Measurements from ENCODE around the gene POPDC2.
A peak's percentile ranks its signal among the peaks of the same experiment; 100 is the strongest.
"Not testable (repeated sequence)": the region's sequence is repeated elsewhere in the genome, so short reads cannot be mapped to it uniquely, and the experiment has no call there.

POPDC2 gene, protein sequence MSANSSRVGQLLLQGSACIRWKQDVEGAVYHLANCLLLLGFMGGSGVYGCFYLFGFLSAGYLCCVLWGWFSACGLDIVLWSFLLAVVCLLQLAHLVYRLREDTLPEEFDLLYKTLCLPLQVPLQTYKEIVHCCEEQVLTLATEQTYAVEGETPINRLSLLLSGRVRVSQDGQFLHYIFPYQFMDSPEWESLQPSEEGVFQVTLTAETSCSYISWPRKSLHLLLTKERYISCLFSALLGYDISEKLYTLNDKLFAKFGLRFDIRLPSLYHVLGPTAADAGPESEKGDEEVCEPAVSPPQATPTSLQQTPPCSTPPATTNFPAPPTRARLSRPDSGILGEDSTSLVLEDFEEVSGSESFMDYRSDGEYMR

DNA sequence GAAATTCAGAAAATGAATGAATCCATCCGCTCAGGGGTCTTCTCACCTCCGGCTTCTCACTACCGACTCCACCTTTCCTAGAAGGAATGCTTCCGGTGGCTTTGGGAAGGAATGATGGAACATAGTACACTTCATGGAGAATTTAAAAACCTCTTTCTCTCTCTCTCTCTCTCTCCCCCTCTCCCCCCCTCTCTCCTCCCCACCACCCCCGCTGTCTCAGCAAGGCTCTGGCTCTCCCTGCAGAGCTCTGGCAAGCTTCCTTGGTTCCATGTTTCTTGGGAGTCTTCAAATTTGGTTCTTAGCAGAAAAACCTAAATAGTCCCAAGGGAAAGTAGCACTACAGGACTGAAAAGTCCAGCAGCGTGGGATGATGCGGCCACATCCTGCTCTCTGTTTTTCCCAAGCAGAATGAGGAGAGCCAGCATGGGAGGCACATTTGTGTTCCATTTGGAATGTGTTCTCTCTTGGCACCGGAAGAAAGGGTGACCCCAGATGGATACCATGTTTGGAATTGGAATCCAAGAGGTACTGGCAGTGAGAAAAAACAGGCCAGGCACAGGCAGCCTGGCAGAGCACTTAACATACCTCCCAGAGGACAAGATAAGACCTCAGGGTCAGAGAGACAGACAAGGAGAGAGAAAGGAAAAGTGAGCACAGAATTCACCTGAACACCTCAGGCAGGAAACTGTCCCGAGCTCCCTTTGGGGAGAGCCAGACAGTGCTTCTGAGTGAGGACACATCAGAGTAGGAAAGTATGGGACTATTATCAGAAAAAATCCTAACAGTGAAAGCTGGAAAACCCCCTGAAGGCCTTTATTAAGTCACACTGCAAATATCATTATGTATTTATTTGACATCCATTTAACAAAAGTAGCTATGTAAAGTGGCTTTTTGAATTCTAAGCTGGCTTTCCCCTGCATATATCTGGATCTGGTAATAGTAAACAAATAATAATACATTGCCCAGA, at the start of gene POPDC2:
Gene POPDC2, minus strand, starts transcription at position 116 of the 967 bp plus-strand sequence. CDS start 166 bp downstream, outside the sequence.
- no peak for DNase-seq

DNA sequence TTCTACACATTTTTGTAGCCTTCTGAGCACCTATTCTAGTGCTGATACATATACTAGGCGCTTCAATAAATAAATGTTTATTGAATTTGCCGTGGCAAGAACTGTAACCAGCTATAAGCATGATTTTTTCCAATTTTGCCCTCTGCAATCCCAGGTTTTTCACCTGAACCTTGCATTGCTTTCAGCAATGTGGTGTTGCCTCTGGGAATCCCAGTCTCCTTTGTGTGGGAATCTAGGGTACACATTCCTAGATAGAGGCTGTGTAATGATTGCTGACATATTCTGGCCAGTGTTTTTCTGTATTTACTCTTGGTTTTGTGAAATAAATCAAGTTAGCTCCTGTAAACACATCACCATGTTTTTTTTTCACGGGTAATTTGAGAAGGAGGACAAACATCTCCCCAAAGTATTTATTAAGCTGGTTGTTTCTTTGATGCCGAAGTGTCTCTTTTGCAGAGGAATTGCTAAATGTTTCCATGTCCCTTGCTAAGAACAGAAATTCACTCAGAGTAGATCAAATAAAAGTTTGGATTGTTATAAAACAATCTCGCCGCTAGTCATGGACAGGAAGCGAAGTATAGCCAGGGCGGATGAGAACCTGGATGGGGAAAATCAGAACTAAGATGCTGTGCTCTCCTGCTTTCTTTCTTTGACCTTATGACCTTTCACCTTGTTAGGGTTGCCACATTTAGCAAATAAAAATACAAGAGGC, 43.6 kb upstream of the POPDC2 start:
- no peak for DNase-seq

DNA sequence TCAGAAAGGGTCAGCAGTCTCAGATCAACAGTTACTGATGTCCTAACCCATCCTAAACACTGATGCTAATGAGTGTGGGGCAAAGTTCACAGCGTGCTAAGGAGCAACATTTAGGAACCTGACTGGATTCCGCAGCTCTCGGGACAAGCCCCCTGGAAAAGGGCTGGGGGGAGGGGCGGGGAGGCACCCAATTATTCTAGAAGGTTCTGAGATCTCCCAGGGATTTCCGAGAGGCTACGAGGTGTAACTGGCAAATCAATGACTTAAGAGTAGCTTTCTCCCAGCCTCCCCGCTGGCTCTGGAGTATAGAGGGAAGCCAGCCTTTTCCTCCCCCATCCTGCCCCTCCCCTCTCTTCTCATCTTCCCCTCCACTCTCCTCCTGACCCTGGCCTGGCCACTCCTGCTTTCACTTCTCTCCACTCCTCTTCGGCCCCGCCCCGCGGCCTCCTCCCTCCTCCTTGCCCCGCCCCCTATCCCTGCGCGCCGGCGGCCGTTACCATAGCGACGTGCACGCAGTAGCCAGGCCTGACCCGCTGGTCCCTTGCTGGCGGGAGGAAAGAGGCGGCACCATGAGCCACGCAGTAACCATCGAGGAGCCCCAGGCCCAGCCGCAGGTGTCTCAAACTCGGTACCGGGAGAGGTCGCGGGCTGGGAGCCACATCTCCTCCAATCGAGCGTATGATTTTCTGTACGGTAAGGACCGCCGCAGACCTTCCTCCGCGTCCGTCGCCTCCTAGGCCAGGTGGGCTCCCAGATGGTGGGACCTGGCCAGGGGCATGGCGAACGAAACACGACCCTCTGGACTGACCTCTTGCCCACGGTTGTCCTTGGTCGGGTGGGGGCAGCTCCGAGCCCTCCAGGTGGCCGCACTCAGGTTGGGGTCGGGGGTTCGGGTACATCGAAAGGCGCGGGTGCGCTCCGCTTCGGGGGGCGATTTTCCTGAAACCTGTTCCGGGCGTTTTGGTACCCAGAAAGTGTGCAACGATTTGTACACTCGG, 42.4 kb upstream of the POPDC2 start, which contains the start of gene CFAP91:
Gene CFAP91, plus strand, starts transcription at position 493 of the 998 bp plus-strand sequence. Its CDS starts 77 bp downstream, at position 570.
- DNase-seq = peak; percentile 83

DNA sequence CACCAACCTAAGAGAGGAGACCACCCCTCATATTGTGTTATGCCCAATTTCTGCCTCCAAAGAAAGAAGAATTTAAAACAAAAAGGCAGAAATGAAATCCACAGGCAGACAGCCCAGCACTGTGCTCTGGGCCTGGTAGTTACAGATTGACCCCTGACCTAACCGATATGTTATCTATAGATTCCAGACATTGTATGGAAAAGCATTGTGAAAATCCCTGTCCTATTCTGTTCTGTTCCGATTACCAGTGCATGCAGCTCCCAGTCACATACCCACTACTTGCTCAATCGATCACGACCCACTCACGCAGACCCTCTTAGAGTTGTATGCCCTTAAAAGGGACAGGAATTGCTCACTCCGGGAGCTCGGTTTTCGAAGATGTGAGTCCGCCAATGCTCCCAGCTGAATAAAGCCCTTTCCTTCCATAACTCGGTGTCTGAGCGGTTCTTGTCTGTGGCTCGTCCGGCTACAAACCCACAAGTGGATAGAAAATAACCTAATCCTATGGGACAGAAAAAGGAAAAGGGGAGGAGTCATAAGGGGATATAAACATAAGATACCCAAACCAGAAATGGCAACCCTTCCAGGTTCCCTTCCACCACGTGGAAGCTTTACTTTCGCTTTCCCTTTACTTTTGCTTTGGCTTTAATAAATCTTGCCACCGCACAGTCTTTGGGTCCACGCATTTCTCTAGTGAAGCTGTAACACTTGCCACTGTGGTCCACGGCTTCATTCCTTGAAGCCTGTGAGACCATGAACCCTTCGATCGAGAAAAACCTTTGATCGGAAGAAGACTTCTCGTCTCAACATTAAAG, 40.7 kb upstream of the POPDC2 start:
- DNase-seq = no peak

DNA sequence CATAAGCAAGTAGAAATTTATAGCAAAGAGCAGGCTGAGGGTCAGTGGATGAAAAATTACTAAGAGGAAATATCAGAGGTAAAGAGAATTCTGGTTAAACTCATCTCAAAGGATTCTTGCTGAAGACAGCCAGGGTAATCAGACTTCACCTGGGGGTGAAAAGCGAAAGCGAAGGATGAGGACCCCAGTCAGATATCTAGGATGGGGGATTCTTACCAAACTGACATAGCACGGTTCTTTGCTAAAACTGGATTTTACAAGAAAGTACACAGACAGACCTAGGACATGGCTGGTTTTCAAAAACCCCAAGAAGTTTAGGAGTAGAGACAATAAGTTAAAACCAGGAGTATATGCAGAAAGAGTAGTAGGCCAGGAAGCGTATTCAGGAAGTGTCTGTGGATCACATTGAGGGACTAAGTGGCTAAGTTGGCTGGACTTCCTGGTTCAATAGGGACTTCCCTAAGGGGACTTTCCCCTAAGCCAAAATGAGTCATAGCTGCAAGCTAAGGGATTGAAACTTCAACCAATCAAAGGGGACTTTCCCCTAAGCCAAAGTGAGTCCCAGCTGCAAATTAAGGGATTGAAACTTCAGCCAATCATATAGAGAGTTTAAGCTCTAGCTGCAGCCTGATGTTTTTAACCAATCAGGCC, 40.0 kb upstream of the POPDC2 start:
- DNase-seq = peak; percentile 15

- DNase-seq = no peak
These were observed 37.0 kb upstream of the POPDC2 start for GRCh38 chr3:119697394-119697793.

DNA sequence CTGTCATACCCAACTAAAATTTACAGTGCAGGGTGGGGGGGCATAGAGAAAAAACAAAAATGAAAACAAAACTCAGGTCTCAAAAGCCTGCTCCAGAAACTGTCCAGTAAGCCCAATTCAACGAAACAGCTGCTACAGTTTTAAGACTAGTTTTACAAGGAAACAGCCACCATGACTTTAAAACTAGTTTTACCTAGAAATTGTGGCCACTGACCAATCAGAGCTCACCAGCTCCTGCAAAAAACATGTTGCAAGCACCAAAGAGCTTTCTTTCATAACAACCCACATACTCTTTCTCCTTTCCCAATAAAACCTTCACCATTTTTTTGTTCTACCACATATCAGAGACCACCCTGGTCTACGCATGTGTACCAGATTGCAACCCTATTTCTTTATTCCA, 35.1 kb upstream of the POPDC2 start:
- no peak for DNase-seq

DNA sequence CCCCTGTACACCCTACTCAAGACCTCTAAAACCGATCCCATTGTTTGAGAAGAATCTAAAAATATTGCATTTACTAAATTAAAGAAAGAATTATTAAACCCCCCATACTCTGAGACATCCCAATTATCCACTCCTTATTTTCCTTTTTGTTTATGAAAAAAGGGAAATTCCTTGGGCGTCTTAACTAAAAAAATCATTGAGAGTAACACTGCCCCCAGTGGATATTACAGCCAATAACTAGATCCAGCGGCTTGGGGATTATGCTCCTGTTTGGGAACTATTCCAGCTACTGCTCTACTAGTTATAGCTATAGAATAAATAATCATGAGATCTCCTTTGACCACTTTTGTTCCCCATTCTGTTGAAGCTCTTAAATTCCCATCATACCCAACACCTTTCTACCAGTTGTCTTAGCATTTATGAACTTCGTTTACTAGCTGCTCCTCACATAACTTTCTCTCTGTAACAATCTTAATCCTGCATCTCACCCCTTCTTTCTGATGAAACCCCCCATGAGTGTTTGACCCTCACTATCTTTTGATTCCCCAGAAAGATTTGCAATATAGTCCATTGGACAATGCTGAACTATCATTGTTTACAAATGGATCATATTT, 29.8 kb upstream of the POPDC2 start:
- DNase-seq = no peak

GRCh38 chr3:119683421-119683820, 23.0 kb upstream of the POPDC2 start:
- no peak for DNase-seq

DNA sequence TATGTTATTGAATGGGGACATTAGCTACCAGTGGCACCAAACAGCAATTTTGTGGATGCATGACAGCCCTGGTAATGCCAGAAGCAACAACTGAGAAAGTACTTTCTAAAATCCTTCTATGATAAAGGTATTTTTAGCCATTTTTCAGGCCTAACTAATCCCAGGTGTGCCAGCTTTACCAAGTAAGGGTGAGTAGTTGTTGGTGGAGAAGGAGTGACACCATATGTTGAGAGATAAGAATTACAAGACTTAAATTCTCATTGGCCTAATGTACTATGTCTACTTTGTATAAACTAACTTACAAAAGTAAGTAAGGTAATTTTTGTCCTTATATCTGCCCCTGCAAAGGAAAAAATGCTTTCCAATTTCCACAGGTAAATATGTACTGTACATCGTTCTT, 20.9 kb upstream of the POPDC2 start:
- no peak for DNase-seq

DNA sequence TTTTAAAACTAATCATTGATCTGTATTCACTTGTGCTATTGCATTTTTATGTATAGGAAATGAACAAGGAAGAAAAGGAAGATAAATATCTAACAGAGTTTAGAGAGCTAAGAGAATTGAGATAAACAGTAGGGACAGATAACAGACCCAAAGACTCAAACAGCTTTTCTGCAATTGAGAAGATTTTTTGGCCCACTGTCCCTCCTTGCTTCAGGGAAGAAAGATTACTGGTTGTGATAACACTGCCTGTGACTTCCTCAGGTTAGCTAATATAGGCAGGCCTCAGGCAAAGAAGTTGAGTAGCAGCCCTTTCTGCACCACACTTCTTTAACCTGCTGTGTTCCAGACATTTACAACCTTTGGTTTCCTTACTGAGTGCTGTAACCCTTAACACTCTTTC, 19.5 kb upstream of the POPDC2 start:
- no peak for DNase-seq

- not testable (repeated sequence) for DNase-seq
These were observed 17.8 kb upstream of the POPDC2 start for GRCh38 chr3:119678209-119678608.

- DNase-seq = no peak
These were observed 17.2 kb upstream of the POPDC2 start for GRCh38 chr3:119677641-119677934.

GRCh38 chr3:119676771-119677640, 16.6 kb upstream of the POPDC2 start, which contains the start of gene COX17:
Gene COX17 (minus strand): TSS chr3:119677406. CDS start chr3:119677310, 96 bp downstream.
- peak; percentile 96 for DNase-seq

- no peak for DNase-seq
These were observed 15.6 kb upstream of the POPDC2 start for GRCh38 chr3:119676020-119676419.

GRCh38 chr3:119675188-119675874, 14.9 kb upstream of the POPDC2 start:
- no peak for DNase-seq

GRCh38 chr3:119673875-119674274, 13.5 kb upstream of the POPDC2 start:
- DNase-seq = no peak

- no peak for DNase-seq
These were observed 12.4 kb upstream of the POPDC2 start for GRCh38 chr3:119672776-119673175.
